Measurements from ENCODE around the gene ADCY2. TPM values are rescaled to one million over a fixed set of nuclear protein-coding genes. Genes with fewer than 3 reads are reported as not detected.

ADCY2 gene
- total RNA-seq, 5 donors from 2014 or later (not counting 1 experiment from before 2014, with no cell fraction given), result 0.23 to 0.32 TPM; not detected in 3

GRCh38 chr5:7546555-7546954 is 150.6 kb downstream of the ADCY2 start:
- no peaks in the 10 kb centered on the region for H3K4me1 ChIP-seq (ENCODE audit: control insufficient read depth in 1 of 2, extremely low read depth in 1 of 2, insufficient read depth in 2 of 2, low read length in 2 of 2)
- no peak overlapping the region for H3K4me3 ChIP-seq (ENCODE audit: control insufficient read depth in 1 of 2, extremely low read depth in 1 of 2, low read length in 1 of 2)
- H3K4me1 Mint-ChIP-seq, result no peaks in the 10 kb centered on the region
- no peaks in the 10 kb centered on the region for H3K36me3 Mint-ChIP-seq
- ChIA-PET CTCF (no interaction called here), POLR2A (no interaction called here)
- no peaks in the 10 kb centered on the region for H3K9me3 Mint-ChIP-seq
- no peak for ATAC-seq (replicated peaks in 1 of 4)
- no peak overlapping the region for H3K4me3 Mint-ChIP-seq
- H3K27ac ChIP-seq (ENCODE audit: low read length), result no peak overlapping the region
- no peaks in the 10 kb centered on the region for H3K36me3 ChIP-seq (ENCODE audit: control insufficient read depth in 2 of 2, extremely low read depth in 1 of 2, insufficient read depth in 1 of 2, low read length in 1 of 2)
- H3K9me3 ChIP-seq, result no peaks in the 10 kb centered on the region
- H3K27me3 Mint-ChIP-seq, result peaks cover 0 to 3% of the 10 kb centered on the region in 2 donors
- no peak overlapping the region for H3K27ac Mint-ChIP-seq
- 57% methylated on average over 4 of the region's 6 CpGs for WGBS (ENCODE audit: insufficient coverage)
- DNase-seq, result no peak
- H3K27me3 ChIP-seq (replicated peaks in 1 of 2; ENCODE audit: control insufficient read depth in 2 of 2, extremely low read depth in 1 of 2, insufficient read depth in 2 of 2, low read length in 1 of 2), result no peaks in the 10 kb centered on the region

GRCh38 chr5:7548596-7548995 is 152.7 kb downstream of the ADCY2 start:
- Mint-ChIP-seq H3K27me3 (peaks cover 0 to 3% of the 10 kb centered on the region in 2 donors), H3K4me3 (no peak overlapping the region), H3K9me3 (no peaks in the 10 kb centered on the region), H3K4me1 (no peaks in the 10 kb centered on the region), H3K27ac (no peak overlapping the region), H3K36me3 (no peaks in the 10 kb centered on the region)
- H3K4me1 ChIP-seq (ENCODE audit: control insufficient read depth in 1 of 2, extremely low read depth in 1 of 2, insufficient read depth in 2 of 2, low read length in 2 of 2), result no peaks in the 10 kb centered on the region
- ChIA-PET CTCF (no interaction called here), POLR2A (no interaction called here)
- ATAC-seq (replicated peaks in 1 of 4) (no peak), DNase-seq (no peak)
- H3K36me3 ChIP-seq (ENCODE audit: control insufficient read depth in 2 of 2, extremely low read depth in 1 of 2, insufficient read depth in 1 of 2, low read length in 1 of 2), result no peaks in the 10 kb centered on the region
- no peaks in the 10 kb centered on the region for H3K9me3 ChIP-seq
- no peak overlapping the region for H3K27ac ChIP-seq (ENCODE audit: low read length)
- no peak overlapping the region for H3K4me3 ChIP-seq (ENCODE audit: control insufficient read depth in 1 of 2, extremely low read depth in 1 of 2, low read length in 1 of 2)
- H3K27me3 ChIP-seq (replicated peaks in 1 of 2; ENCODE audit: control insufficient read depth in 2 of 2, extremely low read depth in 1 of 2, insufficient read depth in 2 of 2, low read length in 1 of 2), result no peaks in the 10 kb centered on the region
- 8% methylated on average over 2 of the region's 2 CpGs for WGBS (ENCODE audit: insufficient coverage)

- H3K27me3 Mint-ChIP-seq, result peaks cover 0 to 8% of the 10 kb centered on the region in 2 donors
- no peaks in the 10 kb centered on the region for H3K27me3 ChIP-seq (replicated peaks in 1 of 2; ENCODE audit: control insufficient read depth in 2 of 2, extremely low read depth in 1 of 2, insufficient read depth in 2 of 2, low read length in 1 of 2)
- no peaks in the 10 kb centered on the region for H3K4me1 ChIP-seq (ENCODE audit: control insufficient read depth in 1 of 2, extremely low read depth in 1 of 2, insufficient read depth in 2 of 2, low read length in 2 of 2)
- H3K9me3 Mint-ChIP-seq, result peaks cover 0 to 3% (median 0%) of the 10 kb centered on the region in 3 donors
- ChIA-PET POLR2A (no interaction called here), CTCF (no interaction called here)
- no peak for ATAC-seq (replicated peaks in 1 of 4)
- no peaks in the 10 kb centered on the region for H3K4me1 Mint-ChIP-seq
- no peak overlapping the region for H3K4me3 Mint-ChIP-seq
- no peak overlapping the region for H3K27ac ChIP-seq (ENCODE audit: low read length)
- no peak overlapping the region for H3K4me3 ChIP-seq (ENCODE audit: control insufficient read depth in 1 of 2, extremely low read depth in 1 of 2, low read length in 1 of 2)
- no peak for DNase-seq
- no peaks in the 10 kb centered on the region for H3K36me3 Mint-ChIP-seq
- no CpG with 5 or more reads among the region's 2 CpGs for WGBS (ENCODE audit: insufficient coverage)
- H3K27ac Mint-ChIP-seq, result no peak overlapping the region
- no peaks in the 10 kb centered on the region for H3K36me3 ChIP-seq (ENCODE audit: control insufficient read depth in 2 of 2, extremely low read depth in 1 of 2, insufficient read depth in 1 of 2, low read length in 1 of 2)
- no peaks in the 10 kb centered on the region for H3K9me3 ChIP-seq
Observed at GRCh38 chr5:7565559-7565958, 169.6 kb downstream of the ADCY2 start.

GRCh38 chr5:7576023-7576715 is 180.2 kb downstream of the ADCY2 start:
- Histone ChIP-seq H3K27me3 (replicated peaks in 1 of 2; ENCODE audit: control insufficient read depth in 2 of 2, extremely low read depth in 1 of 2, insufficient read depth in 2 of 2, low read length in 1 of 2) (no peaks in the 10 kb centered on the region), H3K4me1 (ENCODE audit: control insufficient read depth in 1 of 2, extremely low read depth in 1 of 2, insufficient read depth in 2 of 2, low read length in 2 of 2) (no peaks in the 10 kb centered on the region), H3K36me3 (ENCODE audit: control insufficient read depth in 2 of 2, extremely low read depth in 1 of 2, insufficient read depth in 1 of 2, low read length in 1 of 2) (no peaks in the 10 kb centered on the region), H3K4me3 (ENCODE audit: control insufficient read depth in 1 of 2, extremely low read depth in 1 of 2, low read length in 1 of 2) (no peak overlapping the region), H3K27ac (ENCODE audit: low read length) (no peak overlapping the region), H3K9me3 (no peaks in the 10 kb centered on the region)
- ATAC-seq (replicated peaks in 1 of 4), result no peak
- Mint-ChIP-seq H3K4me1 (no peaks in the 10 kb centered on the region), H3K36me3 (no peaks in the 10 kb centered on the region), H3K4me3 (no peak overlapping the region), H3K9me3 (peaks cover 3 to 10% (median 5%) of the 10 kb centered on the region in 3 donors), H3K27me3 (peaks cover 4 to 5% of the 10 kb centered on the region in 2 donors), H3K27ac (no peak overlapping the region)
- DNase-seq, result no peak
- CTCF ChIA-PET, result no interaction called here
- POLR2A ChIA-PET, result no interaction called here
- 21% methylated on average over 2 of the region's 7 CpGs for WGBS (ENCODE audit: insufficient coverage)

- no peaks in the 10 kb centered on the region for H3K4me1 Mint-ChIP-seq
- H3K27ac Mint-ChIP-seq, result no peak overlapping the region
- DNase-seq, result no peak
- Histone ChIP-seq H3K27me3 (replicated peaks in 1 of 2; ENCODE audit: control insufficient read depth in 2 of 2, extremely low read depth in 1 of 2, insufficient read depth in 2 of 2, low read length in 1 of 2) (no peaks in the 10 kb centered on the region), H3K4me3 (ENCODE audit: control insufficient read depth in 1 of 2, extremely low read depth in 1 of 2, low read length in 1 of 2) (no peak overlapping the region), H3K4me1 (ENCODE audit: control insufficient read depth in 1 of 2, extremely low read depth in 1 of 2, insufficient read depth in 2 of 2, low read length in 2 of 2) (no peaks in the 10 kb centered on the region), H3K9me3 (no peaks in the 10 kb centered on the region), H3K36me3 (ENCODE audit: control insufficient read depth in 2 of 2, extremely low read depth in 1 of 2, insufficient read depth in 1 of 2, low read length in 1 of 2) (no peaks in the 10 kb centered on the region), H3K27ac (ENCODE audit: low read length) (no peak overlapping the region)
- WGBS (ENCODE audit: insufficient coverage), result no CpG with 5 or more reads among the region's 2 CpGs
- H3K4me3 Mint-ChIP-seq, result no peak overlapping the region
- H3K36me3 Mint-ChIP-seq, result no peaks in the 10 kb centered on the region
- H3K9me3 Mint-ChIP-seq, result peaks cover 2 to 3% (median 3%) of the 10 kb centered on the region in 3 donors
- ATAC-seq (replicated peaks in 1 of 4), result no peak
- POLR2A ChIA-PET, result no interaction called here
- H3K27me3 Mint-ChIP-seq, result peaks cover 3 to 4% of the 10 kb centered on the region in 2 donors
- CTCF ChIA-PET, result no interaction called here
Observed at GRCh38 chr5:7577381-7577780, 181.4 kb downstream of the ADCY2 start.

- Mint-ChIP-seq H3K9me3 (peaks cover 0 to 2% (median 2%) of the 10 kb centered on the region in 3 donors), H3K4me1 (no peaks in the 10 kb centered on the region), H3K4me3 (no peak overlapping the region), H3K27me3 (peaks cover 0 to 4% of the 10 kb centered on the region in 2 donors), H3K36me3 (no peaks in the 10 kb centered on the region), H3K27ac (no peak overlapping the region)
- WGBS (ENCODE audit: insufficient coverage), result no CpG with 5 or more reads among the region's 1 CpG
- no peak for ATAC-seq (replicated peaks in 1 of 4)
- Histone ChIP-seq H3K4me1 (ENCODE audit: control insufficient read depth in 1 of 2, extremely low read depth in 1 of 2, insufficient read depth in 2 of 2, low read length in 2 of 2) (no peaks in the 10 kb centered on the region), H3K36me3 (ENCODE audit: control insufficient read depth in 2 of 2, extremely low read depth in 1 of 2, insufficient read depth in 1 of 2, low read length in 1 of 2) (no peaks in the 10 kb centered on the region), H3K27me3 (replicated peaks in 1 of 2; ENCODE audit: control insufficient read depth in 2 of 2, extremely low read depth in 1 of 2, insufficient read depth in 2 of 2, low read length in 1 of 2) (no peaks in the 10 kb centered on the region), H3K9me3 (no peaks in the 10 kb centered on the region), H3K4me3 (ENCODE audit: control insufficient read depth in 1 of 2, extremely low read depth in 1 of 2, low read length in 1 of 2) (no peak overlapping the region), H3K27ac (ENCODE audit: low read length) (no peak overlapping the region)
- CTCF ChIA-PET, result no interaction called here
- POLR2A ChIA-PET, result no interaction called here
- no peak for DNase-seq
Observed at GRCh38 chr5:7578071-7578470, 182.1 kb downstream of the ADCY2 start.

GRCh38 chr5:7584749-7585148 is 188.8 kb downstream of the ADCY2 start:
- Mint-ChIP-seq H3K36me3 (no peaks in the 10 kb centered on the region), H3K9me3 (no peaks in the 10 kb centered on the region), H3K27me3 (no peaks in the 10 kb centered on the region), H3K4me1 (no peaks in the 10 kb centered on the region), H3K27ac (no peak overlapping the region), H3K4me3 (no peak overlapping the region)
- no peak overlapping the region for H3K27ac ChIP-seq (ENCODE audit: low read length)
- ChIA-PET POLR2A (no interaction called here), CTCF (no interaction called here)
- no peaks in the 10 kb centered on the region for H3K36me3 ChIP-seq (ENCODE audit: control insufficient read depth in 2 of 2, extremely low read depth in 1 of 2, insufficient read depth in 1 of 2, low read length in 1 of 2)
- H3K9me3 ChIP-seq, result no peaks in the 10 kb centered on the region
- ATAC-seq (replicated peaks in 1 of 4) (no peak), DNase-seq (no peak)
- no peaks in the 10 kb centered on the region for H3K27me3 ChIP-seq (replicated peaks in 1 of 2; ENCODE audit: control insufficient read depth in 2 of 2, extremely low read depth in 1 of 2, insufficient read depth in 2 of 2, low read length in 1 of 2)
- no CpG with 5 or more reads among the region's 2 CpGs for WGBS (ENCODE audit: insufficient coverage)
- no peak overlapping the region for H3K4me3 ChIP-seq (ENCODE audit: control insufficient read depth in 1 of 2, extremely low read depth in 1 of 2, low read length in 1 of 2)
- H3K4me1 ChIP-seq (ENCODE audit: control insufficient read depth in 1 of 2, extremely low read depth in 1 of 2, insufficient read depth in 2 of 2, low read length in 2 of 2), result no peaks in the 10 kb centered on the region

All from T-cell (primary cell).